Umbilical cord (tissue), 2 donors: ENCODE results near the gene ANGEL1. TPM values are rescaled to one million over a fixed set of nuclear protein-coding genes. Genes with fewer than 3 reads are reported as not detected.
A peak's percentile ranks its signal among the peaks of the same experiment; 100 is the strongest.

Source experiments
- DNase-seq: peaks from one replicate; pipeline ENCODE4 v3.0.0-alpha.2; 2015; ENCODE audit warnings: low spot score
- total RNA-seq: library from RNA; depleted of rRNA; stranded (reverse); fragments of >200 nt; gene quantifications from one replicate; pipeline ENCODE4 v1.2.3, GENCODE V29; 2014; ENCODE audit warnings: low replicate concordance; ENCODE audit not compliant: insufficient read depth

Gene ANGEL1
- total RNA-seq, 1 donor from 2014 or later: 5.1 TPM

- peak; percentile 71 for DNase-seq
These were observed 44.7 kb downstream of the ANGEL1 start for GRCh38 chr14:76767681-76768656.

- DNase-seq: no peak
These were observed 47.2 kb downstream of the ANGEL1 start for GRCh38 chr14:76765461-76765931.

GRCh38 chr14:76763096-76764041 is 49.3 kb downstream of the ANGEL1 start:
- DNase-seq: no peak

- DNase-seq: peak; percentile 34
These were observed 50.1 kb downstream of the ANGEL1 start for GRCh38 chr14:76762411-76763095.

GRCh38 chr14:76761960-76762410 is 50.7 kb downstream of the ANGEL1 start:
- DNase-seq: no peak

GRCh38 chr14:76761136-76761959 is 51.3 kb downstream of the ANGEL1 start, which contains the start of gene VASH1:
VASH1 (plus strand) TSS chr14:76761468; CDS start chr14:76762822, 1,354 bp downstream.
- peak; percentile 69 for DNase-seq

GRCh38 chr14:76760331-76761135 is 52.1 kb downstream of the ANGEL1 start:
- DNase-seq: no peak

- no peak for DNase-seq
These were observed 53.1 kb downstream of the ANGEL1 start for GRCh38 chr14:76759589-76759988.

- no peak for DNase-seq
These were observed 56.3 kb downstream of the ANGEL1 start for GRCh38 chr14:76756371-76756750.

GRCh38 chr14:76755610-76756370 is 56.9 kb downstream of the ANGEL1 start:
- no peak for DNase-seq

- no peak for DNase-seq
These were observed 58.1 kb downstream of the ANGEL1 start for GRCh38 chr14:76754586-76754985.

- no peak for DNase-seq
These were observed 59.0 kb downstream of the ANGEL1 start for GRCh38 chr14:76753541-76754198.

- DNase-seq: no peak
These were observed 59.9 kb downstream of the ANGEL1 start for GRCh38 chr14:76752744-76753143.

GRCh38 chr14:76742966-76743365 is 69.7 kb downstream of the ANGEL1 start:
- DNase-seq: no peak

GRCh38 chr14:76742185-76742584 is 70.5 kb downstream of the ANGEL1 start:
- no peak for DNase-seq

- no peak for DNase-seq
These were observed 71.6 kb downstream of the ANGEL1 start for GRCh38 chr14:76741074-76741473.
